GM23338 (cell line): ENCODE data around the gene DISP3. TPM values are rescaled to one million over a fixed set of nuclear protein-coding genes. Genes with fewer than 3 reads are reported as not detected.

Source experiments
- ATAC-seq: fragments of 200-7000 bp; cut with Tn5 transposase; 3 replicates; pipeline ENCODE4 v1.9.1; 2020
- DNase-seq: peaks from one replicate; pipeline ENCODE4 v3.0.0-alpha.2; 2015; ENCODE audit warnings: low spot score
- H2AFZ ChIP-seq: fragments of 200-600 bp; sonication (generic); 2 replicates; pipeline ENCODE4 v1.8.0; 2016; ENCODE audit warnings: antibody characterized with exemption, mild to moderate bottlenecking, moderate library complexity
- H3F3A ChIP-seq: fragments of 200-600 bp; sonication (generic); replicated peaks from 2 replicates; pipeline ENCODE4 v1.8.0; 2017; ENCODE audit warnings: antibody characterized with exemption, mixed run types, low read depth
- H3K27ac ChIP-seq: fragments of 200-600 bp; sonication (generic); 2 replicates; pipeline ENCODE4 v1.6.1; 2016; ENCODE audit warnings: low read depth
- H3K27me3 ChIP-seq: fragments of 200-600 bp; sonication (generic); 2 replicates; pipeline ENCODE4 v1.8.0; 2016; ENCODE audit warnings: mild to moderate bottlenecking, mixed run types, moderate library complexity; ENCODE audit not compliant: insufficient read depth
- H3K36me3 ChIP-seq: fragments of 200-600 bp; sonication (generic); 2 replicates; pipeline ENCODE4 v1.8.0; 2016; ENCODE audit warnings: mild to moderate bottlenecking; ENCODE audit not compliant: insufficient read depth
- H3K4me1 ChIP-seq: fragments of 200-600 bp; sonication (generic); 2 replicates; pipeline ENCODE4 v1.8.0; 2016; ENCODE audit warnings: mild to moderate bottlenecking, moderate library complexity; ENCODE audit not compliant: insufficient read depth
- H3K4me2 ChIP-seq: fragments of 200-600 bp; sonication (generic); 2 replicates; pipeline ENCODE4 v1.7.1; 2017; ENCODE audit warnings: mixed run types
- H3K4me3 ChIP-seq: fragments of 200-600 bp; sonication (generic); 2 replicates; pipeline ENCODE4 v1.6.1; 2016; ENCODE audit warnings: mixed run types
- H3K79me2 ChIP-seq: fragments of 200-600 bp; sonication (generic); replicated peaks from 2 replicates; pipeline ENCODE4 v1.8.0; 2017; ENCODE audit warnings: mild to moderate bottlenecking; ENCODE audit not compliant: insufficient read depth
- H3K9me2 ChIP-seq: fragments of 200-600 bp; sonication (generic); 2 replicates; pipeline ENCODE4 v1.8.0; 2017; ENCODE audit not compliant: insufficient read depth
- H4K20me1 ChIP-seq: fragments of 200-600 bp; sonication (generic); replicated peaks from 2 replicates; pipeline ENCODE4 v1.8.0; 2017; ENCODE audit warnings: mild to moderate bottlenecking; ENCODE audit not compliant: insufficient read depth
- H3K27ac Mint-ChIP-seq: 2 replicates; pipeline ENCODE4 v1.8.0; 2020; ENCODE audit warnings: inconsistent platforms, mild to moderate bottlenecking, moderate library complexity, mixed read lengths
- H3K27me3 Mint-ChIP-seq: 3 replicates; pipeline ENCODE4 v1.8.0; 2022; ENCODE audit warnings: low read depth, mild to moderate bottlenecking, moderate library complexity, mixed read lengths, inconsistent platforms; ENCODE audit not compliant: insufficient read depth, poor library complexity
- H3K36me3 Mint-ChIP-seq: 3 replicates; pipeline ENCODE4 v1.8.0; 2021; ENCODE audit warnings: low read depth, mild to moderate bottlenecking, inconsistent platforms, moderate library complexity, mixed read lengths
- H3K4me1 Mint-ChIP-seq: 3 replicates; pipeline ENCODE4 v1.8.0; 2020; ENCODE audit warnings: mild to moderate bottlenecking, inconsistent platforms, mixed read lengths
- H3K4me3 Mint-ChIP-seq: 3 replicates; pipeline ENCODE4 v1.8.0; 2021; ENCODE audit warnings: moderate library complexity, mild to moderate bottlenecking, inconsistent platforms, mixed read lengths
- H3K9me3 Mint-ChIP-seq: 3 replicates; pipeline ENCODE4 v1.8.0; 2020; ENCODE audit warnings: moderate library complexity, mild to moderate bottlenecking, inconsistent platforms, mixed read lengths
- CREB1 ChIP-seq: fragments of 250-450 bp; sonication (Bioruptor Pico); IDR thresholded peaks from 2 replicates; pipeline ENCODE4 v1.5.0; 2020; ENCODE audit warnings: low read depth, mild to moderate bottlenecking, moderate library complexity
- EZH2 ChIP-seq: fragments of 200-600 bp; sonication (generic); IDR thresholded peaks from one replicate; pipeline ENCODE4 v1.8.0; 2017; ENCODE audit warnings: antibody characterized with exemption, mild to moderate bottlenecking, low read depth; ENCODE audit not compliant: unreplicated experiment
- EZH2phosphoT487 ChIP-seq: fragments of 200-600 bp; sonication (generic); IDR thresholded peaks from one replicate; pipeline ENCODE4 v1.8.1; 2018; ENCODE audit warnings: antibody characterized with exemption; ENCODE audit not compliant: unreplicated experiment
- JUNB ChIP-seq: IDR thresholded peaks from one replicate; pipeline ENCODE4 v1.6.1; 2016; ENCODE audit warnings: antibody characterized with exemption; ENCODE audit not compliant: unreplicated experiment
- NANOG ChIP-seq: IDR thresholded peaks from 2 replicates; pipeline ENCODE4 v1.6.1; 2016; ENCODE audit warnings: antibody characterized with exemption, borderline replicate concordance
- POLR2AphosphoS5 ChIP-seq: IDR thresholded peaks from 2 replicates; pipeline ENCODE4 v1.6.1; 2016; ENCODE audit warnings: antibody characterized with exemption, low read depth
- STAT1 ChIP-seq: IDR thresholded peaks from one replicate; pipeline ENCODE4 v1.6.1; 2016; ENCODE audit warnings: antibody characterized with exemption; ENCODE audit not compliant: unreplicated experiment
- ZNF114 ChIP-seq: fragments of 250-450 bp; sonication (Bioruptor Pico); IDR thresholded peaks from 2 replicates; pipeline ENCODE4 v1.5.0; 2020; ENCODE audit warnings: mild to moderate bottlenecking, moderate library complexity
- ZNF331 ChIP-seq: fragments of 250-450 bp; sonication (Bioruptor Pico); IDR thresholded peaks from 2 replicates; pipeline ENCODE4 v1.5.0; 2020; ENCODE audit warnings: low read depth, mild to moderate bottlenecking, moderate library complexity
- polyA plus RNA-seq: library from polyadenylated mRNA; unstranded; fragments of >200 nt; fragmentation: Nextera tagmentation; extraction: Ambion mirVana; gene quantifications from 2 replicates; pipeline ENCODE4 v1.2.1, GENCODE V29; 2016
- total RNA-seq: library from RNA; depleted of rRNA; stranded (reverse); fragments of >200 nt; shearing (Covaris generic); gene quantifications from 2 replicates; pipeline ENCODE4 v1.2.3, GENCODE V29; 2014
- TF ChIP-seq, protein P1 (sequence below): fragments of 250-450 bp; sonication (Bioruptor Pico); IDR thresholded peaks from 2 replicates; pipeline ENCODE4 v1.5.0; 2020; ENCODE audit warnings: mild to moderate bottlenecking, moderate library complexity
- TF ChIP-seq, protein P2 (sequence below), 2 experiments: fragments of 200-600 bp in 1 of 2; sonication (generic) in 1 of 2; conservative IDR thresholded peaks; 2 replicates each; pipeline versions ENCODE4 v1.5.1 to v1.6.1; 2016 to 2017; ENCODE audit warnings: antibody characterized with exemption in 2 of 2, low read depth in 2 of 2, mild to moderate bottlenecking in 2 of 2, moderate library complexity in 1 of 2
- TF ChIP-seq, protein P3 (sequence below): IDR thresholded peaks from one replicate; pipeline ENCODE4 v1.6.1; 2018; ENCODE audit warnings: antibody characterized with exemption; ENCODE audit not compliant: unreplicated experiment
- TF ChIP-seq, protein P4 (sequence below): IDR thresholded peaks from 2 replicates; pipeline ENCODE4 v1.6.1; 2016; ENCODE audit warnings: antibody characterized with exemption

DISP3 gene
- total and polyA plus RNA-seq, 2 experiments from 2014 or later = 3.2 to 11.1 TPM

DNA sequence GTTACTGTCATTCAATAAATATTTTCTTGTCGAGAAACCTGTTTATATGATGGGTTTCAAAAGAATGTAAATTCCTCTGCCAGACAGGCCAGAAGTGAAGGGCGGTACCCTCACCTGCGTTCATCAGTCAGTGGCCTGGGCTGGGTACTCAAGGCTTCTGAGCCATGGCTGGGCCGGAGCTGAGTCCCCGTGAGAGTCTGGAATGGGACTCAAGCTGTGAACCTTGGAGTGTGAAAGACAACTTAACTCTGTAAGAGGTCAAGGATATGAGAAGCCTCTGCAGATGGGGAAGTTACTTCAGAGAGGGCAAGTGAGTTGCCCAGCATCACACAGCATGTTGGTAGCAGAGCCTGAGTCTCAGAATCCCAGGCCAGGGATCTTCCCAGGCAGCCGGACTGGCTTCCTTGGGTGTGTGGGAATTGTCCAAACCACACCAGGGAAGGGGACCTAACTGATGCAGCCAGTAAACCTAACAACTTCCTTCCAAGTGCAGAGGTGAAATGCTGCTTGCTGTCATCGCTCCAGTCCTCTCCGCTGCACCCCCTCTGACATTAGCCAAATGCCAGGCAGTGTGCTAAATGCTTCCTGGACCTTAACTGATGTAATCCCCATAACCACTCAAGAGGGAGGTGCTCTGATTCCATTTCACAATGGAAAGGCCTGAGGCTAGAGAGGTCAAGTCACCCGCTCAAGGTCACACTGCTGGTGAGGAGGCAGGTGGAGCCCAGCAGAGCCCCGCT lies 4.8 kb downstream of the DISP3 start:
- Histone ChIP-seq H3F3A (no peaks in the 10 kb centered on the region), H3K9me2 (no peaks in the 10 kb centered on the region), H3K27me3 (peaks cover 11% of the 10 kb centered on the region), H3K27ac (no peak overlapping the region), H2AFZ (no peak overlapping the region), H3K79me2 (0 out of 2 replicates have a peak, but pooled peaks cover 4% of the 10 kb centered on the region), H4K20me1 (peaks cover 18% of the 10 kb centered on the region; the same call in 1 of the 2 replicates), H3K36me3 (no peaks in the 10 kb centered on the region; the same call in 1 of the 2 replicates), H3K4me3 (no peak overlapping the region), H3K4me1 (peaks cover 7% of the 10 kb centered on the region; the same call in 1 of the 2 replicates), H3K4me2 (no peak overlapping the region)
- H3K4me1 Mint-ChIP-seq = peaks cover 30% of the 10 kb centered on the region
- ATAC-seq (no peak), DNase-seq (no peak)
- peaks cover 12% of the 10 kb centered on the region for H3K27me3 Mint-ChIP-seq
- TF ChIP-seq EZH2phosphoT487 (no peak), CREB1 (CRISPR knock-in tag) (no peak), EZH2 (no peak), ZNF331 (CRISPR knock-in tag) (no peak), POLR2AphosphoS5 (no peak), JUNB (no peak), NANOG (no peak), STAT1 (no peak), ZNF114 (CRISPR knock-in tag) (no peak)
- TF ChIP-seq, protein P1, sequence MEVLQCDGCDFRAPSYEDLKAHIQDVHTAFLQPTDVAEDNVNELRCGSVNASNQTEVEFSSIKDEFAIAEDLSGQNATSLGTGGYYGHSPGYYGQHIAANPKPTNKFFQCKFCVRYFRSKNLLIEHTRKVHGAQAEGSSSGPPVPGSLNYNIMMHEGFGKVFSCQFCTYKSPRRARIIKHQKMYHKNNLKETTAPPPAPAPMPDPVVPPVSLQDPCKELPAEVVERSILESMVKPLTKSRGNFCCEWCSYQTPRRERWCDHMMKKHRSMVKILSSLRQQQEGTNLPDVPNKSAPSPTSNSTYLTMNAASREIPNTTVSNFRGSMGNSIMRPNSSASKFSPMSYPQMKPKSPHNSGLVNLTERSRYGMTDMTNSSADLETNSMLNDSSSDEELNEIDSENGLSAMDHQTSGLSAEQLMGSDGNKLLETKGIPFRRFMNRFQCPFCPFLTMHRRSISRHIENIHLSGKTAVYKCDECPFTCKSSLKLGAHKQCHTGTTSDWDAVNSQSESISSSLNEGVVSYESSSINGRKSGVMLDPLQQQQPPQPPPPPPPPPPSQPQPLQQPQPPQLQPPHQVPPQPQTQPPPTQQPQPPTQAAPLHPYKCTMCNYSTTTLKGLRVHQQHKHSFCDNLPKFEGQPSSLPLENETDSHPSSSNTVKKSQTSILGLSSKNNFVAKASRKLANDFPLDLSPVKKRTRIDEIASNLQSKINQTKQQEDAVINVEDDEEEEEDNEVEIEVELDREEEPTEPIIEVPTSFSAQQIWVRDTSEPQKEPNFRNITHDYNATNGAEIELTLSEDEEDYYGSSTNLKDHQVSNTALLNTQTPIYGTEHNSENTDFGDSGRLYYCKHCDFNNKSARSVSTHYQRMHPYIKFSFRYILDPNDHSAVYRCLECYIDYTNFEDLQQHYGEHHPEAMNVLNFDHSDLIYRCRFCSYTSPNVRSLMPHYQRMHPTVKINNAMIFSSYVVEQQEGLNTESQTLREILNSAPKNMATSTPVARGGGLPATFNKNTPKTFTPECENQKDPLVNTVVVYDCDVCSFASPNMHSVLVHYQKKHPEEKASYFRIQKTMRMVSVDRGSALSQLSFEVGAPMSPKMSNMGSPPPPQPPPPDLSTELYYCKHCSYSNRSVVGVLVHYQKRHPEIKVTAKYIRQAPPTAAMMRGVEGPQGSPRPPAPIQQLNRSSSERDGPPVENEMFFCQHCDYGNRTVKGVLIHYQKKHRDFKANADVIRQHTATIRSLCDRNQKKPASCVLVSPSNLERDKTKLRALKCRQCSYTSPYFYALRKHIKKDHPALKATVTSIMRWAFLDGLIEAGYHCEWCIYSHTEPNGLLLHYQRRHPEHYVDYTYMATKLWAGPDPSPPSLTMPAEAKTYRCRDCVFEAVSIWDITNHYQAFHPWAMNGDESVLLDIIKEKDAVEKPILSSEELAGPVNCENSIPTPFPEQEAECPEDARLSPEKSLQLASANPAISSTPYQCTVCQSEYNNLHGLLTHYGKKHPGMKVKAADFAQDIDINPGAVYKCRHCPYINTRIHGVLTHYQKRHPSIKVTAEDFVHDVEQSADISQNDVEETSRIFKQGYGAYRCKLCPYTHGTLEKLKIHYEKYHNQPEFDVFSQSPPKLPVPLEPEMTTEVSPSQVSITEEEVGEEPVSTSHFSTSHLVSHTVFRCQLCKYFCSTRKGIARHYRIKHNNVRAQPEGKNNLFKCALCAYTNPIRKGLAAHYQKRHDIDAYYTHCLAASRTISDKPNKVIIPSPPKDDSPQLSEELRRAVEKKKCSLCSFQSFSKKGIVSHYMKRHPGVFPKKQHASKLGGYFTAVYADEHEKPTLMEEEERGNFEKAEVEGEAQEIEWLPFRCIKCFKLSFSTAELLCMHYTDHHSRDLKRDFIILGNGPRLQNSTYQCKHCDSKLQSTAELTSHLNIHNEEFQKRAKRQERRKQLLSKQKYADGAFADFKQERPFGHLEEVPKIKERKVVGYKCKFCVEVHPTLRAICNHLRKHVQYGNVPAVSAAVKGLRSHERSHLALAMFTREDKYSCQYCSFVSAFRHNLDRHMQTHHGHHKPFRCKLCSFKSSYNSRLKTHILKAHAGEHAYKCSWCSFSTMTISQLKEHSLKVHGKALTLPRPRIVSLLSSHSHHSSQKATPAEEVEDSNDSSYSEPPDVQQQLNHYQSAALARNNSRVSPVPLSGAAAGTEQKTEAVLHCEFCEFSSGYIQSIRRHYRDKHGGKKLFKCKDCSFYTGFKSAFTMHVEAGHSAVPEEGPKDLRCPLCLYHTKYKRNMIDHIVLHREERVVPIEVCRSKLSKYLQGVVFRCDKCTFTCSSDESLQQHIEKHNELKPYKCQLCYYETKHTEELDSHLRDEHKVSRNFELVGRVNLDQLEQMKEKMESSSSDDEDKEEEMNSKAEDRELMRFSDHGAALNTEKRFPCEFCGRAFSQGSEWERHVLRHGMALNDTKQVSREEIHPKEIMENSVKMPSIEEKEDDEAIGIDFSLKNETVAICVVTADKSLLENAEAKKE (CRISPR knock-in tag) = no peak
- TF ChIP-seq, protein P2, sequence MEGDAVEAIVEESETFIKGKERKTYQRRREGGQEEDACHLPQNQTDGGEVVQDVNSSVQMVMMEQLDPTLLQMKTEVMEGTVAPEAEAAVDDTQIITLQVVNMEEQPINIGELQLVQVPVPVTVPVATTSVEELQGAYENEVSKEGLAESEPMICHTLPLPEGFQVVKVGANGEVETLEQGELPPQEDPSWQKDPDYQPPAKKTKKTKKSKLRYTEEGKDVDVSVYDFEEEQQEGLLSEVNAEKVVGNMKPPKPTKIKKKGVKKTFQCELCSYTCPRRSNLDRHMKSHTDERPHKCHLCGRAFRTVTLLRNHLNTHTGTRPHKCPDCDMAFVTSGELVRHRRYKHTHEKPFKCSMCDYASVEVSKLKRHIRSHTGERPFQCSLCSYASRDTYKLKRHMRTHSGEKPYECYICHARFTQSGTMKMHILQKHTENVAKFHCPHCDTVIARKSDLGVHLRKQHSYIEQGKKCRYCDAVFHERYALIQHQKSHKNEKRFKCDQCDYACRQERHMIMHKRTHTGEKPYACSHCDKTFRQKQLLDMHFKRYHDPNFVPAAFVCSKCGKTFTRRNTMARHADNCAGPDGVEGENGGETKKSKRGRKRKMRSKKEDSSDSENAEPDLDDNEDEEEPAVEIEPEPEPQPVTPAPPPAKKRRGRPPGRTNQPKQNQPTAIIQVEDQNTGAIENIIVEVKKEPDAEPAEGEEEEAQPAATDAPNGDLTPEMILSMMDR (conservative IDR thresholded peaks at IDR 0.05; ENCODE audit: low read depth in 2 of 2) = no peak
- TF ChIP-seq, protein P3, sequence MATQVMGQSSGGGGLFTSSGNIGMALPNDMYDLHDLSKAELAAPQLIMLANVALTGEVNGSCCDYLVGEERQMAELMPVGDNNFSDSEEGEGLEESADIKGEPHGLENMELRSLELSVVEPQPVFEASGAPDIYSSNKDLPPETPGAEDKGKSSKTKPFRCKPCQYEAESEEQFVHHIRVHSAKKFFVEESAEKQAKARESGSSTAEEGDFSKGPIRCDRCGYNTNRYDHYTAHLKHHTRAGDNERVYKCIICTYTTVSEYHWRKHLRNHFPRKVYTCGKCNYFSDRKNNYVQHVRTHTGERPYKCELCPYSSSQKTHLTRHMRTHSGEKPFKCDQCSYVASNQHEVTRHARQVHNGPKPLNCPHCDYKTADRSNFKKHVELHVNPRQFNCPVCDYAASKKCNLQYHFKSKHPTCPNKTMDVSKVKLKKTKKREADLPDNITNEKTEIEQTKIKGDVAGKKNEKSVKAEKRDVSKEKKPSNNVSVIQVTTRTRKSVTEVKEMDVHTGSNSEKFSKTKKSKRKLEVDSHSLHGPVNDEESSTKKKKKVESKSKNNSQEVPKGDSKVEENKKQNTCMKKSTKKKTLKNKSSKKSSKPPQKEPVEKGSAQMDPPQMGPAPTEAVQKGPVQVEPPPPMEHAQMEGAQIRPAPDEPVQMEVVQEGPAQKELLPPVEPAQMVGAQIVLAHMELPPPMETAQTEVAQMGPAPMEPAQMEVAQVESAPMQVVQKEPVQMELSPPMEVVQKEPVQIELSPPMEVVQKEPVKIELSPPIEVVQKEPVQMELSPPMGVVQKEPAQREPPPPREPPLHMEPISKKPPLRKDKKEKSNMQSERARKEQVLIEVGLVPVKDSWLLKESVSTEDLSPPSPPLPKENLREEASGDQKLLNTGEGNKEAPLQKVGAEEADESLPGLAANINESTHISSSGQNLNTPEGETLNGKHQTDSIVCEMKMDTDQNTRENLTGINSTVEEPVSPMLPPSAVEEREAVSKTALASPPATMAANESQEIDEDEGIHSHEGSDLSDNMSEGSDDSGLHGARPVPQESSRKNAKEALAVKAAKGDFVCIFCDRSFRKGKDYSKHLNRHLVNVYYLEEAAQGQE = no peak
- TF ChIP-seq, protein P4, sequence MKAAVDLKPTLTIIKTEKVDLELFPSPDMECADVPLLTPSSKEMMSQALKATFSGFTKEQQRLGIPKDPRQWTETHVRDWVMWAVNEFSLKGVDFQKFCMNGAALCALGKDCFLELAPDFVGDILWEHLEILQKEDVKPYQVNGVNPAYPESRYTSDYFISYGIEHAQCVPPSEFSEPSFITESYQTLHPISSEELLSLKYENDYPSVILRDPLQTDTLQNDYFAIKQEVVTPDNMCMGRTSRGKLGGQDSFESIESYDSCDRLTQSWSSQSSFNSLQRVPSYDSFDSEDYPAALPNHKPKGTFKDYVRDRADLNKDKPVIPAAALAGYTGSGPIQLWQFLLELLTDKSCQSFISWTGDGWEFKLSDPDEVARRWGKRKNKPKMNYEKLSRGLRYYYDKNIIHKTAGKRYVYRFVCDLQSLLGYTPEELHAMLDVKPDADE = no peak
- no peaks in the 10 kb centered on the region; the same call in 2 of the 3 replicates for H3K36me3 Mint-ChIP-seq
- H3K9me3 Mint-ChIP-seq = no peaks in the 10 kb centered on the region
- H3K27ac Mint-ChIP-seq = no peak overlapping the region
- H3K4me3 Mint-ChIP-seq = no peak overlapping the region
